Adrenal gland (tissue), 12 donors: ENCODE data around the gene FGD2. TPM values are rescaled to one million over a fixed set of nuclear protein-coding genes. Genes with fewer than 3 reads are reported as not detected.
A peak's percentile ranks its signal among the peaks of the same experiment; 100 is the strongest.

Experiments used
- DNase-seq, 7 donors: peaks; one replicate each; pipeline ENCODE4 v3.0.0-alpha.2; 2019 to 2020
- H3K27ac ChIP-seq, 5 donors: fragments of 200-600 bp; sonication (generic) in 4 of 5; 1 replicate in 3 of 5; 2 replicates in 2 of 5; pipeline versions ENCODE4 v1.5.1 to v1.8.0; 2016 to 2020; ENCODE audit warnings: mild to moderate bottlenecking in 1 of 5
- H3K27me3 ChIP-seq: fragments of 200-600 bp; 2 replicates; pipeline ENCODE4 v1.8.0; 2021
- H3K36me3 ChIP-seq, 2 donors: fragments of 200-600 bp; replicated peaks in 1 of 2; 1 replicate in 1 of 2; 2 replicates in 1 of 2; pipeline versions ENCODE4 v1.5.1 to v1.8.0; 2018 to 2022
- H3K4me1 ChIP-seq, 2 donors: fragments of 200-600 bp; replicated peaks in 1 of 2; 1 replicate in 1 of 2; 2 replicates in 1 of 2; pipeline versions ENCODE4 v1.5.1 to v1.8.0; 2018 to 2021
- H3K4me3 ChIP-seq, 4 donors: fragments of 200-600 bp; sonication (generic) in 3 of 4; one replicate each; pipeline ENCODE4 v1.5.1; 2016 to 2018
- H3K9me3 ChIP-seq, 3 donors: fragments of 200-600 bp; sonication (generic) in 1 of 3; replicated peaks in 1 of 3; 1 replicate in 2 of 3; 2 replicates in 1 of 3; pipeline versions ENCODE4 v1.5.1 to v1.8.0; 2016 to 2021
- POLR2A ChIP-seq, 2 donors: fragments of 450-650 bp; IDR thresholded peaks; one replicate each; pipeline ENCODE4 v1.6.1; 2017; ENCODE audit warnings: antibody characterized with exemption in 2 of 2, mild to moderate bottlenecking in 2 of 2, moderate library complexity in 1 of 2
- WGBS, 4 donors: extraction: QIAGEN DNeasy Blood & Tissue Kit in 2 of 4; methylation state at CpG; one replicate each; pipeline versions ENCODE4 v1.1.5 to v1.1.7; 2013 to 2017; 5-methylcytosine and 5-hydroxymethylcytosine counted together
- intact Hi-C, 2 donors: fragments of 100-400 bp; cut with DNase I; formaldehyde crosslinking; loops; one replicate each; pipeline versions ENCODE4 v1.14.1 to v1.15.0; 2022 to 2023
- polyA plus RNA-seq, 3 donors: library from polyadenylated mRNA; stranded (reverse); fragments of 200-250 nt in 2 of 3; fragments of 350-450 nt in 1 of 3; fragmentation: Illumina TruSeq in 1 of 3; extraction: RNeasy Lipid Tissue Mini Kit (QIAGEN cat#74804) in 1 of 3; gene quantifications; one replicate each; pipeline ENCODE4 v1.2.3, GENCODE V29; 2013 to 2014
- total RNA-seq, 9 donors: library from RNA; depleted of rRNA in 4 of 9; stranded (reverse); fragments of >200 nt in 4 of 9; fragments of 120-200 nt in 1 of 9; fragmentation: NEBNext Ultra II Directional in 1 of 9; extraction: Animal tissue kit (Norgen Biotek cat#: 25700) in 1 of 9; gene quantifications; one replicate each; pipeline versions ENCODE4 v1.1.0 to v1.2.4, GENCODE V29; 2013 to 2023
- TF ChIP-seq, protein P1 (sequence below), 6 experiments: fragments of 450-650 bp in 4 of 6; fragments of 200-600 bp in 2 of 6; sonication (generic) in 1 of 6; IDR thresholded peaks; 1 replicate in 5 of 6; 2 replicates in 1 of 6; pipeline versions ENCODE4 v1.5.1 to v1.8.0; 2016 to 2021; ENCODE audit warnings: antibody characterized with exemption in 6 of 6, mild to moderate bottlenecking in 2 of 6, moderate library complexity in 1 of 6
- donor health status: healthy with polysubstance abuse.
- donor health status: Bipolar disorder and iron deficiency.
- donor health status: DM: yes; HTN: yes; CAD: no.
- donor health status: DM: no; HTN: no; CAD: no.
- donor health status: DM: no; HTN: no; CAD: no.
- donor health status: DM: yes; HTN: yes; CAD: no.

The FGD2 gene
- total and polyA plus RNA-seq, 12 donors: 2.0 to 117 (median 26.4) TPM

DNA sequence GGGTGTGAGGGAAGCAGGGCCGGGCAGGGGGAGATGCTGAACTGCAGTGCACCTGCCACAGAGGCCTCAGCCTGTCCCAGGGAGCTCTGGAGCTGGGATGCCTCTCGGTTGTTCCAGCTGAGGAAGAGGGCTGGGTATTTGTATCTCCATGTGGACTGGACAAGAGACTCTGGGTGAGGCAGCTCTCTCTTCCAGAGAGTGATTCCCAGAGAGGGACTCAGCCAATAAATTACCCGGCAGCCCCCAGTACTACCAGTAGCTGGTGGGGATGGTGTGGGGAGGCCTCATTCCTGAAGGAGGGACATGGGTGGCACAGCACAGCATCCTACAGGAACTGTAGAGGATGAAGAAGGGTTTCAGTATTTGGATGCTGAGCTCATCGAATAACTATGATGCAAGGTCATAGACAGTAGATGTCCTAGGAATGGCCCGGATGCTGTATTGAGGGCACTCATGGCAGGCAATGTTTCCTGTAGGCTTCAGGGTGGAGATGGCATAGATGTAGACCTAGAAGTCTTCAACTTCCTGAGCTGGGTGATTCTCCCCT, 1.4 kb downstream of the FGD2 start:
- Histone ChIP-seq H3K27ac (peak overlapping the region in 1 of 5 donors; percentile 79), H3K4me3 (peak overlapping the region in 1 of 4 donors; percentile 40), H3K27me3 (no peaks in the 10 kb centered on the region), H3K9me3 (no peaks in the 10 kb centered on the region), H3K36me3 (no peaks in the 10 kb centered on the region), H3K4me1 (no peaks in the 10 kb centered on the region)
- DNase-seq: peak in 1 of 7 donors; percentile 24
- TF ChIP-seq POLR2A (IDR thresholded peaks at IDR 0.05): no peak
- TF ChIP-seq, protein P1, sequence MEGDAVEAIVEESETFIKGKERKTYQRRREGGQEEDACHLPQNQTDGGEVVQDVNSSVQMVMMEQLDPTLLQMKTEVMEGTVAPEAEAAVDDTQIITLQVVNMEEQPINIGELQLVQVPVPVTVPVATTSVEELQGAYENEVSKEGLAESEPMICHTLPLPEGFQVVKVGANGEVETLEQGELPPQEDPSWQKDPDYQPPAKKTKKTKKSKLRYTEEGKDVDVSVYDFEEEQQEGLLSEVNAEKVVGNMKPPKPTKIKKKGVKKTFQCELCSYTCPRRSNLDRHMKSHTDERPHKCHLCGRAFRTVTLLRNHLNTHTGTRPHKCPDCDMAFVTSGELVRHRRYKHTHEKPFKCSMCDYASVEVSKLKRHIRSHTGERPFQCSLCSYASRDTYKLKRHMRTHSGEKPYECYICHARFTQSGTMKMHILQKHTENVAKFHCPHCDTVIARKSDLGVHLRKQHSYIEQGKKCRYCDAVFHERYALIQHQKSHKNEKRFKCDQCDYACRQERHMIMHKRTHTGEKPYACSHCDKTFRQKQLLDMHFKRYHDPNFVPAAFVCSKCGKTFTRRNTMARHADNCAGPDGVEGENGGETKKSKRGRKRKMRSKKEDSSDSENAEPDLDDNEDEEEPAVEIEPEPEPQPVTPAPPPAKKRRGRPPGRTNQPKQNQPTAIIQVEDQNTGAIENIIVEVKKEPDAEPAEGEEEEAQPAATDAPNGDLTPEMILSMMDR (IDR thresholded peaks at IDR 0.05): no peak
- 66 to 78% (median 71%) methylated on average over 4 to 5 of the region's 5 CpGs for WGBS, 4 donors
- intact Hi-C loops: no loop called here

DNA sequence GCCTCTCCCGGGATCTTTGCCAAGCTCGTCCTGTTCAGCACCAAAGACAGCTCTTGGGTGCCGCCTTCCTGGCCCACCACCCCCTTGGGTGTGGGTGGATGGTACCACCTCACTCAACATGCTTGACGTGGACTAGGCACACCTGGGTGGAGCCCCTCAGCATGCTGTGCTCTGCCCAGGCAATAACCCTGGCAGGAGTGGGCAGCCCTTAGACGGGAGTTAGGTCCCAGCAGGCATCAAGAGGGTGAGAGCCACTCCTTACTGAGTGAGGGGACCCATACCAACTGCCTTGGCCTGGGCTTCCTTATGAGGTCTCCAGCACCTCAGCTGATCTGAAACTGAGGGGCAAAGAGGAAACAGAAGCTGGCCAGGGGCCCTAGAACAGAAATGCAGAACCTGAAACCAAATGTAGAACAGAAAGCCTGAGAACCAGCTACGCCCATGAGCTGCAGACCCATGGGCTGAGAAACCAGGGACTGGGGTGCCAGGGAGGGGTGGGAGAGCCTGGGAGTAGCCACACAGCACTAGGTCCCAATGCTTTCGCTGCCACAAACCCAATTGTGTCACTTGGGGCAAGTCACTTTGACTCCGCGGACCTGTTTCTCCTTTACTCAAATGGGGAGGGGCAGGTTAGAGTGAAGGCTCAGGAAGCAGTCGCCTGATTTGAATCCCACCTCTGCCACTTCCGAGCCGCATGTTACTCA, 2.0 kb downstream of the FGD2 start:
- Histone ChIP-seq H3K27ac (peak overlapping the region in 1 of 5 donors; percentile 79), H3K36me3 (no peaks in the 10 kb centered on the region), H3K4me3 (peak overlapping the region in 1 of 4 donors; percentile 40), H3K4me1 (no peaks in the 10 kb centered on the region), H3K9me3 (no peaks in the 10 kb centered on the region), H3K27me3 (no peaks in the 10 kb centered on the region)
- WGBS, 4 donors: 62 to 93% (median 69%) methylated on average over 7 to 12 of the region's 12 CpGs
- TF ChIP-seq, protein P1 (IDR thresholded peaks at IDR 0.05): no peak
- no peak for TF ChIP-seq POLR2A (IDR thresholded peaks at IDR 0.05)
- peak in 1 of 7 donors; percentile 47 for DNase-seq
- intact Hi-C loops: no loop called here

DNA sequence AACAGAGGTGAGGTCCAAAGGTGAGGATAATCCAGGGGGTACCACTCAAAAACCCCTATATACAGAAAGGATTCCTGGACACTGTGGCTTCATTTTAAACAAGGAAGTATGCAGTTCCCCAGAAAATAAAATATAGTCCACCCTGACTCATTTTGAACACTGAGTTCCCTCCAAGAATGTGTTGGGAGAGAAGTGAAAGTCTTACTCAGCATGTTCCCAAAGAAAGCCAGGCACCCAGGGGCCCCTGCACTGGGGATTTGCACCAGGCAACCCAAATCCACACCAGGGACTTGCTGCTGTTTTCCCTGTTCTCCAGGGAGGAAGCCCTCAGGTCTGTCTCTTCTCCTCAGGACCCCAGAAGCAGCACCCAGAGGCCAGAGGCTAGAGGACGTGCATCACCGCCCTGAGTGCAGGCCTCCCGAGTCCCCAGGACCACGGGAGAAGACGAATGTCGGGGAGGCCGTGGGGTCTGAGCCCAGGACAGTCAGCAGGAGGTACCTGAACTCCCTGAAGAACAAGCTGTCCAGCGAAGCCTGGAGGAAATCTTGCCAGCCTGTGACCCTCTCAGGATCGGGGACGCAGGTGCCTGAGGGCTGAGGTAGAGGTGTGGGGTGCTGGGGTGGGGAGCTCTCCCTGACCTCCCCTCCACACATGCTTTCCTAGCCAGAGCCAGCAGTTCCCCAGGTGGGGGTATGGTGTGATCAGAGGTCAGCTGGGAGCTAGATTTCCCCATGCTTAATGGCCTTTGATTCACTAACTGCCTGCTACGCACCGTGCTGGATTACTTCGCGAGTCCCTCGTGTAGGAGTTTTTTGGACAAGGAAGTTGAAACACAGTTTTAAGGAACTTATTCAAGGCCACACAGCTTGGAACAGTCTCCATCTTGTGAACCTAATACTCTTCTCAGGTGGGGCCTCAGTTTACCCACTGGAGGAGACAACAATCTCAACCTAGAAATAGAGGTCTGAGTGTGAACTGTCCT, 3.3 kb downstream of the FGD2 start:
- no peak for DNase-seq
- peak overlapping the region in 1 of 5 donors; percentile 79 for H3K27ac ChIP-seq
- intact Hi-C loops: no loop called here
- no peaks in the 10 kb centered on the region for H3K27me3 ChIP-seq
- TF ChIP-seq POLR2A (IDR thresholded peaks at IDR 0.05): no peak
- H3K4me1 ChIP-seq: no peaks in the 10 kb centered on the region
- WGBS, 4 donors: 73 to 80% (median 79%) methylated on average over 12 to 15 of the region's 15 CpGs
- H3K36me3 ChIP-seq: no peaks in the 10 kb centered on the region
- peak overlapping the region in 1 of 4 donors; percentile 26 for H3K4me3 ChIP-seq
- no peaks in the 10 kb centered on the region for H3K9me3 ChIP-seq

GRCh38 chr6:37010402-37010892, 5.0 kb downstream of the FGD2 start:
- no peaks in the 10 kb centered on the region for H3K27me3 ChIP-seq
- no peak overlapping the region for H3K4me3 ChIP-seq
- H3K27ac ChIP-seq: no peak overlapping the region
- DNase-seq: no peak
- TF ChIP-seq, protein P1 (IDR thresholded peaks at IDR 0.05): no peak
- no peak for TF ChIP-seq POLR2A (IDR thresholded peaks at IDR 0.05)
- no peaks in the 10 kb centered on the region for H3K36me3 ChIP-seq
- no peaks in the 10 kb centered on the region for H3K4me1 ChIP-seq
- no peaks in the 10 kb centered on the region for H3K9me3 ChIP-seq
- intact Hi-C loops: loop anchor here (5.0 to 10.0 kb wide), 2 partner anchors 116 to 243 kb away; no protein-coding TSS in a partner anchor
- 91 to 98% (median 93%) methylated on average over 7 to 10 of the region's 10 CpGs for WGBS, 4 donors
